ENCODE measurements around the gene MINDY3.

GRCh38 chr10:15901889-15902288, 41.6 kb upstream of the MINDY3 start:
- no peak for TF ChIP-seq CTCF (IDR thresholded peaks at IDR 0.05)
- TF ChIP-seq POLR2A (IDR thresholded peaks at IDR 0.05) = no peak
